Sigmoid colon (tissue), 7 donors: ENCODE data around the gene LHFPL2. TPM values are rescaled to one million over a fixed set of nuclear protein-coding genes. Genes with fewer than 3 reads are reported as not detected.

Experiments
- DNase-seq: peaks from one replicate; pipeline ENCODE4 v3.0.0-alpha.2; 2019
- H3K27ac ChIP-seq, 4 donors: fragments of 200-600 bp; sonication (generic); one replicate each; pipeline ENCODE4 v1.5.1; 2016 to 2019; ENCODE audit warnings: mild to moderate bottlenecking in 1 of 4
- H3K27me3 ChIP-seq, 3 donors: fragments of 200-600 bp; sonication (generic); one replicate each; pipeline ENCODE4 v1.5.1; 2019; ENCODE audit warnings: mild to moderate bottlenecking in 1 of 3
- H3K36me3 ChIP-seq, 4 donors: fragments of 200-600 bp; sonication (generic); one replicate each; pipeline ENCODE4 v1.5.1; 2016 to 2019
- H3K4me1 ChIP-seq, 4 donors: fragments of 200-600 bp; sonication (generic); one replicate each; pipeline ENCODE4 v1.5.1; 2017 to 2019
- H3K4me3 ChIP-seq, 4 donors: fragments of 200-600 bp; sonication (generic); one replicate each; pipeline ENCODE4 v1.5.1; 2017 to 2019; ENCODE audit warnings: mild to moderate bottlenecking in 2 of 4, moderate library complexity in 1 of 4
- H3K9me3 ChIP-seq, 4 donors: fragments of 200-600 bp in 3 of 4; sonication (generic) in 3 of 4; one replicate each; pipeline versions ENCODE4 v1.5.1 to v1.6.1; 2013 to 2019
- CTCF ChIP-seq, 4 experiments: fragments of 450-650 bp in 3 of 4; fragments of 200-600 bp in 1 of 4; IDR thresholded peaks; one replicate each; pipeline ENCODE4 v1.5.1; 2016 to 2019; ENCODE audit warnings: antibody characterized with exemption in 4 of 4, mild to moderate bottlenecking in 3 of 4, moderate library complexity in 2 of 4
- EP300 ChIP-seq, 4 donors: sonication (generic); formaldehyde crosslinking; IDR thresholded peaks; one replicate each; pipeline ENCODE4 v1.6.1; 2017; ENCODE audit warnings: antibody characterized with exemption in 4 of 4
- POLR2A ChIP-seq, 2 donors: fragments of 450-650 bp; IDR thresholded peaks; one replicate each; pipeline ENCODE4 v1.6.1; 2016; ENCODE audit warnings: antibody characterized with exemption in 2 of 2, mild to moderate bottlenecking in 2 of 2, moderate library complexity in 2 of 2
- POLR2AphosphoS5 ChIP-seq, 4 donors: sonication (generic); formaldehyde crosslinking; IDR thresholded peaks; one replicate each; pipeline ENCODE4 v1.6.1; 2017; ENCODE audit warnings: antibody characterized with exemption in 4 of 4
- WGBS, 2 donors: extraction: QIAGEN DNeasy Blood & Tissue Kit; methylation state at CpG; one replicate each; pipeline ENCODE4 v1.1.7; 2013; 5-methylcytosine and 5-hydroxymethylcytosine counted together
- intact Hi-C: fragments of 100-400 bp; cut with DNase I; formaldehyde crosslinking; loops from one replicate; pipeline ENCODE4 v1.15.1; 2023
- polyA plus RNA-seq, 3 donors: library from polyadenylated mRNA; stranded (reverse); fragments of 200-250 nt; gene quantifications; one replicate each; pipeline ENCODE4 v1.2.3, GENCODE V29; 2013
- total RNA-seq, 4 donors: library from RNA; depleted of rRNA; stranded (reverse); fragments of >200 nt; gene quantifications; one replicate each; pipeline ENCODE4 v1.1.0, GENCODE V29; 2016
- donor health status: healthy with polysubstance abuse.
- donor health status: Bipolar disorder and iron deficiency.
- donor health status: healthy.

Gene LHFPL2
- total and polyA plus RNA-seq, 7 donors: 10.8 to 34.9 (median 21.4) TPM

GRCh38 chr5:78522476-78523260 lies 125.9 kb downstream of the LHFPL2 start:
- Histone ChIP-seq H3K36me3 (no peaks in the 10 kb centered on the region), H3K27ac (peak overlapping the region in 2 of 4 donors; percentile 59 to 84), H3K9me3 (no peaks in the 10 kb centered on the region), H3K27me3 (no peaks in the 10 kb centered on the region), H3K4me3 (no peak overlapping the region), H3K4me1 (peaks cover 0 to 78% (median 49%) of the 10 kb centered on the region in 4 donors)
- no peak for DNase-seq
- intact Hi-C loops: no loop called here
- WGBS, 2 donors: 64 to 75% methylated on average over 9 of the region's 9 CpGs
- no peak for TF ChIP-seq EP300 (IDR thresholded peaks at IDR 0.05)
- TF ChIP-seq CTCF (IDR thresholded peaks at IDR 0.05): no peak
- no peak for TF ChIP-seq POLR2A (IDR thresholded peaks at IDR 0.05)
- no peak for TF ChIP-seq POLR2AphosphoS5 (IDR thresholded peaks at IDR 0.05)

- TF ChIP-seq POLR2AphosphoS5 (IDR thresholded peaks at IDR 0.05) (no peak), EP300 (IDR thresholded peaks at IDR 0.05) (no peak), CTCF (IDR thresholded peaks at IDR 0.05) (no peak), POLR2A (IDR thresholded peaks at IDR 0.05) (no peak)
- Histone ChIP-seq H3K36me3 (no peaks in the 10 kb centered on the region), H3K9me3 (no peaks in the 10 kb centered on the region), H3K4me1 (peaks cover 0 to 66% (median 37%) of the 10 kb centered on the region in 4 donors), H3K27me3 (no peaks in the 10 kb centered on the region), H3K27ac (no peak overlapping the region), H3K4me3 (no peak overlapping the region)
- no peak for DNase-seq
- 22 to 68% methylated on average over 2 of the region's 2 CpGs for WGBS, 2 donors
- intact Hi-C loops: no loop called here
These were observed 127.1 kb downstream of the LHFPL2 start for GRCh38 chr5:78521455-78521854.

- DNase-seq: no peak
- Histone ChIP-seq H3K4me3 (no peak overlapping the region), H3K9me3 (no peaks in the 10 kb centered on the region), H3K27ac (peak overlapping the region; percentile 43 to 83 (median 77)), H3K4me1 (peaks cover 0 to 45% (median 30%) of the 10 kb centered on the region in 4 donors), H3K27me3 (no peaks in the 10 kb centered on the region), H3K36me3 (no peaks in the 10 kb centered on the region)
- TF ChIP-seq EP300 (IDR thresholded peaks at IDR 0.05): no peak
- TF ChIP-seq CTCF (IDR thresholded peaks at IDR 0.05): no peak
- TF ChIP-seq POLR2A (IDR thresholded peaks at IDR 0.05): no peak
- no peak for TF ChIP-seq POLR2AphosphoS5 (IDR thresholded peaks at IDR 0.05)
- 88 to 92% methylated on average over 9 of the region's 9 CpGs for WGBS, 2 donors
- intact Hi-C loops: loop anchor here (10.0 kb wide), 1 partner anchor 155 kb away; the partner anchor contains the start of gene SCAMP1
These were observed 129.2 kb downstream of the LHFPL2 start for GRCh38 chr5:78519198-78519941.

- Histone ChIP-seq H3K4me3 (no peak overlapping the region), H3K4me1 (peaks cover 0 to 37% (median 25%) of the 10 kb centered on the region in 4 donors), H3K27me3 (no peaks in the 10 kb centered on the region), H3K27ac (peak overlapping the region; percentile 43 to 83 (median 77)), H3K36me3 (no peaks in the 10 kb centered on the region), H3K9me3 (no peaks in the 10 kb centered on the region)
- intact Hi-C loops: loop anchor here (10.0 kb wide), 1 partner anchor 154 kb away; the partner anchor contains the start of gene SCAMP1
- no peak for TF ChIP-seq POLR2A (IDR thresholded peaks at IDR 0.05)
- peak in 3 of 4 donors; percentile 28 to 72 (median 63) for TF ChIP-seq POLR2AphosphoS5 (IDR thresholded peaks at IDR 0.05)
- WGBS, 2 donors: 46 to 64% methylated on average over 14 of the region's 14 CpGs
- peak; percentile 86 for DNase-seq
These were observed 130.0 kb downstream of the LHFPL2 start for GRCh38 chr5:78518365-78519197.
